ENCODE results near the gene PIGB.

PIGB gene

DNA sequence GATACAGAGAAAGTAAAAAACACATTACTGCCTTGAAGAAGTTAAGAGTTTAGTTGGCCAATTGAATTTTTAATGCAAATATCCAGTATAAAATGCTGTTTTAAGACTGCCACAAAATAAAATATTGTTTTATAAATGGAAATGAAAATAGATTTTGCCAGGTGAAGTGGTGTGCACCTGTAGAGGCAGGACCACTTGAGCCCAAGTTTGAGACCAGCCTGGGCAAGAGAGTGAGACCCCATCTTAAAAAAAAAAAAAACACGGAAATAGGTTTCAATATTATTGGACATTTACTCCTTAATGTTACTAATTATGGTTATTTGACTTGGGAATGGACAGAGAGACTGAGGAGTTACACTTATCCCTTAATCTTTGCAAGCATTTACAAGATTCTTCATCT lies 1.9 kb downstream of the PIGB start:
- TF ChIP-seq, protein P1, sequence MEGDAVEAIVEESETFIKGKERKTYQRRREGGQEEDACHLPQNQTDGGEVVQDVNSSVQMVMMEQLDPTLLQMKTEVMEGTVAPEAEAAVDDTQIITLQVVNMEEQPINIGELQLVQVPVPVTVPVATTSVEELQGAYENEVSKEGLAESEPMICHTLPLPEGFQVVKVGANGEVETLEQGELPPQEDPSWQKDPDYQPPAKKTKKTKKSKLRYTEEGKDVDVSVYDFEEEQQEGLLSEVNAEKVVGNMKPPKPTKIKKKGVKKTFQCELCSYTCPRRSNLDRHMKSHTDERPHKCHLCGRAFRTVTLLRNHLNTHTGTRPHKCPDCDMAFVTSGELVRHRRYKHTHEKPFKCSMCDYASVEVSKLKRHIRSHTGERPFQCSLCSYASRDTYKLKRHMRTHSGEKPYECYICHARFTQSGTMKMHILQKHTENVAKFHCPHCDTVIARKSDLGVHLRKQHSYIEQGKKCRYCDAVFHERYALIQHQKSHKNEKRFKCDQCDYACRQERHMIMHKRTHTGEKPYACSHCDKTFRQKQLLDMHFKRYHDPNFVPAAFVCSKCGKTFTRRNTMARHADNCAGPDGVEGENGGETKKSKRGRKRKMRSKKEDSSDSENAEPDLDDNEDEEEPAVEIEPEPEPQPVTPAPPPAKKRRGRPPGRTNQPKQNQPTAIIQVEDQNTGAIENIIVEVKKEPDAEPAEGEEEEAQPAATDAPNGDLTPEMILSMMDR (IDR thresholded peaks at IDR 0.05; ENCODE audit: low read depth, low read length, missing control alignments) = no peak
- in situ Hi-C loops (cut with HindIII; ENCODE audit: low pct_ligation_motif_present, low sequenced_read_pairs) = no loop called here
- no peak for DNase-seq
- Histone ChIP-seq H3K27me3 (replicated peaks) (no peaks in the 10 kb centered on the region), H3K27ac (no peak overlapping the region), H3K4me3 (ENCODE audit: low read depth, low read length) (no peak overlapping the region), H3K36me3 (replicated peaks) (no peaks in the 10 kb centered on the region)

DNA sequence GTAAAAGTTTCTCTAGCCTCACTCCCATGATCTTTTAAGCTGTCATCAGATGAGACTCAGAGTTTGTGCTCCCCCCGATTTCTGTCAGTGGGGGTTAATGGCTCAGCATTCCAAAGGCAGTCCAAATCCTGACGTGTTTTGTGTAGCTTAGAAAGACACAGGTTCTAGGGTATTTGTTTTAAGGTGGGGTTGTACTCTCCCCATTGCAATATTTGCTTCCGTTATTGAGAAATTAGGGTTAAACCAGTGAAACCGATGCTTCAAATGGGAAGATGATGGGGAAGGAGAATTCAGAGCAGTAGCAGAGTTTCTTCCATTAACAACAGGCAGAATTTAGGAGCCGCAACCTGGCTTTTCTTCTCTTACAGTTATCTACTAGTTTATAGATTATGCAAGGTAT lies 3.4 kb downstream of the PIGB start:
- H3K27ac ChIP-seq = no peak overlapping the region
- no peaks in the 10 kb centered on the region for H3K36me3 ChIP-seq (replicated peaks)
- in situ Hi-C loops (cut with HindIII; ENCODE audit: low pct_ligation_motif_present, low sequenced_read_pairs) = no loop called here
- TF ChIP-seq, protein P1 (IDR thresholded peaks at IDR 0.05; ENCODE audit: low read depth, low read length, missing control alignments) = no peak
- no peak overlapping the region for H3K4me3 ChIP-seq (ENCODE audit: low read depth, low read length)
- H3K27me3 ChIP-seq (replicated peaks) = no peaks in the 10 kb centered on the region
- no peak for DNase-seq

DNA sequence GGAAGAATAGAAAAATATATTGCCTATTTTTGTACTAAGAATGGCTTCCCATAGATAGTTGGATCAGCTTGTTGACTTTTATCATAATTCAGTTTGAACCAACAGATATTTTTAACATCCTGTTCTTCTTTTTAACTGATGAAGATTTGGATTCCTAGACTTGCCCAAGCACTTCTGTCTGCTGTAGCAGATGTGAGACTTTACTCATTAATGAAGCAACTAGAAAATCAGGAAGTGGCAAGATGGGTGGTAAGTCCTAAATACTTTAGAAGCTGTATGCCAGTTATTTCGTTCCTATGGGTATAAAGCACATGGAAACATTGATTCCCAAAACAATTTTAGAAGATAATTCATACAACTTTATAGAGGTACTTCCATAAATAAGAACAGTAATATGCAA lies 8.4 kb downstream of the PIGB start:
- no peak for DNase-seq
- no peaks in the 10 kb centered on the region for H3K36me3 ChIP-seq (replicated peaks)
- in situ Hi-C loops (cut with HindIII; ENCODE audit: low pct_ligation_motif_present, low sequenced_read_pairs) = no loop called here

DNA sequence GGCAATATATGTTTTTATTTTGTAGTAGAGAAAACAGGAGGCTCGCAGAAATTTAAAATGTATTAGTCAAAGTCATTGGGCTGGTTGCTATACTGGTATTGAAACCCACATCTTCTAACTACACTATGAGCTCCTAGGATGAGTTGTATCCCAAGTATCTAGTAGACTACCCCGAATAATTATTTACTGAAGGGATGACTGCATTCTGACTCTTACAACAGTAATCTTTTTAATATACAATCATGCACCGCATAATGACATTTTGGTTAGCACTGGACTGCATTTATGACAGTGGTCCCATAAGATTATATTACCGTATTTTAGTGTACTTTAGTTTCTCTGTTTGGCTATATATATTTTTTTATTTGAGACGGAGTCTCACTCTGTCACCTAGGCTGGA lies 15.3 kb downstream of the PIGB start:
- H3K36me3 ChIP-seq (replicated peaks) = peaks cover 2% of the 10 kb centered on the region
- no peak overlapping the region for H3K27ac ChIP-seq
- no peak overlapping the region for H3K4me3 ChIP-seq (ENCODE audit: low read depth, low read length)
- TF ChIP-seq, protein P1 (IDR thresholded peaks at IDR 0.05; ENCODE audit: low read depth, low read length, missing control alignments) = no peak
- no peak for DNase-seq
- no peaks in the 10 kb centered on the region for H3K27me3 ChIP-seq (replicated peaks)
- in situ Hi-C loops (cut with HindIII; ENCODE audit: low pct_ligation_motif_present, low sequenced_read_pairs) = no loop called here

More for the DNA sequence above, 8.4 kb downstream of the PIGB start:
- H3K4me3 ChIP-seq (ENCODE audit: low read depth, low read length) = no peak overlapping the region
- no peaks in the 10 kb centered on the region for H3K27me3 ChIP-seq (replicated peaks)
- TF ChIP-seq, protein P1 (IDR thresholded peaks at IDR 0.05; ENCODE audit: low read depth, low read length, missing control alignments) = no peak
- H3K27ac ChIP-seq = no peak overlapping the region

DNA sequence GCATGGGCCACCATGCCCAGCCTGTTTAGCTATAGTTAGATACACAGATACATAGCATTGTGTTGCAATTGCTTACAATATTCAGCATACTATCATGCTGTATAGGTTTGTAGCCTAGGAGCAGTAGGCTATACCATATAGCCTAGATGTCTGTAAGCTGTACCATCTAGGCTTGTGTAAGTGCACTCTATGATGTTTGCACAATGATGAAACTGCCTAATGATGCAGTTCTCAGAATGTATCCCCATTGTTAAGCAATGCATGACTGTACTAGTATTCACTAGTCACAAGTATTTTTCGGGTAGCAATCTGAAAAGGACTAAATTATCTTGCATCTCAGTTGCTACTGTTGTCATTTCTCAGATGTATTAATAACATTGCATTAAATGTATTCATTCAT lies 16.0 kb downstream of the PIGB start:
- TF ChIP-seq, protein P1 (IDR thresholded peaks at IDR 0.05; ENCODE audit: low read depth, low read length, missing control alignments) = no peak
- H3K4me3 ChIP-seq (ENCODE audit: low read depth, low read length) = no peak overlapping the region
- no peak overlapping the region for H3K27ac ChIP-seq
- DNase-seq = no peak
- in situ Hi-C loops (cut with HindIII; ENCODE audit: low pct_ligation_motif_present, low sequenced_read_pairs) = no loop called here
- H3K27me3 ChIP-seq (replicated peaks) = no peaks in the 10 kb centered on the region
- H3K36me3 ChIP-seq (replicated peaks) = peaks cover 2% of the 10 kb centered on the region

DNA sequence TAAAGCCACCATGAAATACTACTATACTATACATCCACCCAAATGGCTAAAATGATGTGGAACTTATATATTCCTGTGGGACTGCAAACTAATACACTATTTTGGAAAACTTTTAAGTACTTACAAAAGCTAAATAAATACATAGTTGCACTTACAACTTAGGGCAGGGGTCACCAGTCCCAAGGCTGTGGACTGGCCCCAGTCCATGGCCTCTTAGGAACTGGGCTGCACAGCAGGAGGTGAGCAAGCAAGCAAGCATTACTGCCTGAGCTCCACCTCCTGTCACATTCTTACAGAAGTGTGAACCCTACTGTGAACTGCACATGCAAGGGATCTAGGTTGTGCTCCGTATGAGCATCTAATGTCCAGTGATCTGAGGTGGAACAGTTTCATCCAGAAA lies 18.1 kb downstream of the PIGB start:
- no peak for DNase-seq
- H3K36me3 ChIP-seq (replicated peaks) = peaks cover 2% of the 10 kb centered on the region
- in situ Hi-C loops (cut with HindIII; ENCODE audit: low pct_ligation_motif_present, low sequenced_read_pairs) = no loop called here
- no peaks in the 10 kb centered on the region for H3K27me3 ChIP-seq (replicated peaks)
- TF ChIP-seq, protein P1 (IDR thresholded peaks at IDR 0.05; ENCODE audit: low read depth, low read length, missing control alignments) = no peak
- H3K27ac ChIP-seq = no peak overlapping the region
- no peak overlapping the region for H3K4me3 ChIP-seq (ENCODE audit: low read depth, low read length)
